ENCODE results near the gene PNMA8B. TPM values are rescaled to one million over a fixed set of nuclear protein-coding genes. Genes with fewer than 3 reads are reported as not detected.

Gene PNMA8B
- total and polyA plus RNA-seq, 3 experiments from 2014 or later: 0.04 TPM; not detected in 2

GRCh38 chr19:46442808-46443450 is 52.7 kb downstream of the PNMA8B start:
- H3K4me1 Mint-ChIP-seq: peaks cover 0 to 6% (median 5%) of the 10 kb centered on the region in 3 donors
- CTCF ChIA-PET: no interaction called here
- H3K4me1 ChIP-seq (ENCODE audit: insufficient read depth, low read length): no peaks in the 10 kb centered on the region

DNA sequence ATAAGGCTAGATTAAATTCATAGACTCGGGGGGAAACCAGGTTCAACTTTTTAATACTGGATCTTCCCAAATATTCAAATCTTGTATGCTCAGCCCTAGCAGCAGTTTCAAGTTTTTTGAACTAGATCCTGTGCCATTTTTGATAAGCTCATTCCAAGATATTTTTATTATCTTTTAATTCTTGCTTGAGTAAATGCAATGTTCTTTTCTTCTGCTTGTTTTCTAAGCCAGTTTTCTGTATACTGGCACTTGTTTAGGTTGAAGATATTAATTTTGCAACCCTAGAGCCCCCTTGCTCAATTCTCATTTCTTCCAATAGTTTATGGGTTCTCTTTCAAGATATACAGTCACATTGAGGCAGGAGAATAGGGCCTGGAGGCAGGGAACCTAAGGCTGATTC is 53.8 kb downstream of the PNMA8B start:
- peaks cover 0 to 6% (median 5%) of the 10 kb centered on the region in 3 donors for H3K4me1 Mint-ChIP-seq
- Histone ChIP-seq H3K4me1 (ENCODE audit: insufficient read depth, low read length) (no peaks in the 10 kb centered on the region), H3K9me3 (ENCODE audit: low read length) (no peaks in the 10 kb centered on the region), H3K4me3 (ENCODE audit: low read length) (no peak overlapping the region), H3K36me3 (ENCODE audit: insufficient read depth, low read length) (no peaks in the 10 kb centered on the region), H3K27me3 (ENCODE audit: insufficient read depth, low read length, poor library complexity, severe bottlenecking) (no peaks in the 10 kb centered on the region), H3K27ac (ENCODE audit: low read depth, low read length) (no peak overlapping the region)
- H3K4me3 Mint-ChIP-seq: no peak overlapping the region
- H3K9me3 Mint-ChIP-seq: no peaks in the 10 kb centered on the region
- ChIA-PET POLR2A (no interaction called here), CTCF (no interaction called here)
- no peaks in the 10 kb centered on the region for H3K36me3 Mint-ChIP-seq
- H3K27ac Mint-ChIP-seq: peak overlapping the region in 1 of 8 donors; percentile 61
- H3K27me3 Mint-ChIP-seq: peaks cover 9 to 10% of the 10 kb centered on the region in 2 donors
- no peak for DNase-seq

More at GRCh38 chr19:46442808-46443450, 52.7 kb downstream of the PNMA8B start:
- no peak overlapping the region for H3K4me3 Mint-ChIP-seq
- Histone ChIP-seq H3K36me3 (ENCODE audit: insufficient read depth, low read length) (no peaks in the 10 kb centered on the region), H3K9me3 (ENCODE audit: low read length) (no peaks in the 10 kb centered on the region), H3K4me3 (ENCODE audit: low read length) (no peak overlapping the region), H3K27ac (ENCODE audit: low read depth, low read length) (no peak overlapping the region), H3K27me3 (ENCODE audit: insufficient read depth, low read length, poor library complexity, severe bottlenecking) (no peaks in the 10 kb centered on the region)
- DNase-seq: no peak
- no peaks in the 10 kb centered on the region for H3K36me3 Mint-ChIP-seq
- H3K27ac Mint-ChIP-seq: no peak overlapping the region
- H3K9me3 Mint-ChIP-seq: no peaks in the 10 kb centered on the region
- H3K27me3 Mint-ChIP-seq: peaks cover 13 to 15% of the 10 kb centered on the region in 2 donors
- POLR2A ChIA-PET: no interaction called here

Other genes with a start within 250 kb of the PNMA8B start
- not detected for gene HIF3A, start 198.8 kb downstream of the PNMA8B start, total RNA-seq
- not detected for gene HIF3A, start 198.8 kb downstream of the PNMA8B start, polyA plus RNA-seq
- gene PPP5C, start 148.8 kb downstream of the PNMA8B start, total RNA-seq: 100 to 1,000 TPM; 124 TPM
- gene PPP5C, start 148.8 kb downstream of the PNMA8B start, polyA plus RNA-seq: 38.7 TPM
- gene CCDC8, start 82.3 kb downstream of the PNMA8B start, total RNA-seq: not detected
- gene CCDC8, start 82.3 kb downstream of the PNMA8B start, polyA plus RNA-seq: not detected
- gene PNMA8C, start 66.9 kb downstream of the PNMA8B start, total RNA-seq: not detected
- not detected for gene PNMA8C, start 66.9 kb downstream of the PNMA8B start, polyA plus RNA-seq
- under 1 TPM; 0.49 to 0.61 TPM for gene PNMA8A, start 24.3 kb downstream of the PNMA8B start, total RNA-seq
- not detected for gene PNMA8A, start 24.3 kb downstream of the PNMA8B start, polyA plus RNA-seq
- gene CALM3, start 105.5 kb upstream of the PNMA8B start, total RNA-seq: 100 to 1,000 TPM; 465 to 493 TPM
- gene CALM3, start 105.5 kb upstream of the PNMA8B start, polyA plus RNA-seq: 168 TPM
- gene PTGIR, start 129.2 kb upstream of the PNMA8B start, total RNA-seq: 10 to 100 TPM; 17.7 to 18.4 TPM
- gene PTGIR, start 129.2 kb upstream of the PNMA8B start, polyA plus RNA-seq: not detected
- 1 to 10 TPM; 9.0 TPM for gene GNG8, start 140.3 kb upstream of the PNMA8B start, total RNA-seq
- gene GNG8, start 140.3 kb upstream of the PNMA8B start, polyA plus RNA-seq: not detected
- gene DACT3, start 165.3 kb upstream of the PNMA8B start, total RNA-seq: 1 to 10 TPM; 2.5 TPM
- gene DACT3, start 165.3 kb upstream of the PNMA8B start, polyA plus RNA-seq: not detected
- gene PRKD2, start 221.2 kb upstream of the PNMA8B start, total RNA-seq: 10 to 100 TPM; 61.6 to 63.8 TPM
- 88.0 TPM for gene PRKD2, start 221.2 kb upstream of the PNMA8B start, polyA plus RNA-seq